Breast epithelium (tissue), 3 donors: ENCODE measurements around the gene RPL35A.

Experiments
- POLR2A ChIP-seq: fragments of 450-650 bp; IDR thresholded peaks from one replicate; pipeline ENCODE4 v1.6.1; 2016; ENCODE audit warnings: antibody characterized with exemption, mild to moderate bottlenecking, moderate library complexity
- POLR2AphosphoS5 ChIP-seq, 3 donors: sonication (generic); formaldehyde crosslinking; IDR thresholded peaks; one replicate each; pipeline ENCODE4 v1.6.1; 2017; ENCODE audit warnings: antibody characterized with exemption in 3 of 3
- TF ChIP-seq, protein P1 (sequence below), 3 donors: fragments of 450-650 bp; IDR thresholded peaks; one replicate each; pipeline ENCODE4 v1.5.1; 2016 to 2017; ENCODE audit warnings: antibody characterized with exemption in 3 of 3, mild to moderate bottlenecking in 3 of 3, moderate library complexity in 3 of 3

DNA sequence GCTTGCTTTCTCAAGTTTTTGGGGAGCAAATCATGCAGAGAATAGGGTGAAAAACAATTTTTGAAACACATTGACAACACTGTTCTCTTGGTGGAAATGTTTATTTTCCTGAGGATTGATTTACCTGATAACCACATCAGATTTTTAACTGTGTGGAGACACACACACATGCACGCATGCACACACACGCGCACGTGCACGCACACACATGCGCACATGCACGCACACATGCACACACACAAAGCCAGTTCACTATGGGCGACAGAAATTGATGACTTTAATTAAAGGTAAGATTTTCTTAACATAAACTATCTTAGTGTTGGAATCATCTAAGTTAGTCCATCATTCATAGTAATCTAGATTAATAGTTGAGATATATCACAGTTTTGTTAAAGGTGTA lies 25.3 kb downstream of the RPL35A start:
- TF ChIP-seq POLR2AphosphoS5 (IDR thresholded peaks at IDR 0.05) (no peak), POLR2A (no peak)
- TF ChIP-seq, protein P1, sequence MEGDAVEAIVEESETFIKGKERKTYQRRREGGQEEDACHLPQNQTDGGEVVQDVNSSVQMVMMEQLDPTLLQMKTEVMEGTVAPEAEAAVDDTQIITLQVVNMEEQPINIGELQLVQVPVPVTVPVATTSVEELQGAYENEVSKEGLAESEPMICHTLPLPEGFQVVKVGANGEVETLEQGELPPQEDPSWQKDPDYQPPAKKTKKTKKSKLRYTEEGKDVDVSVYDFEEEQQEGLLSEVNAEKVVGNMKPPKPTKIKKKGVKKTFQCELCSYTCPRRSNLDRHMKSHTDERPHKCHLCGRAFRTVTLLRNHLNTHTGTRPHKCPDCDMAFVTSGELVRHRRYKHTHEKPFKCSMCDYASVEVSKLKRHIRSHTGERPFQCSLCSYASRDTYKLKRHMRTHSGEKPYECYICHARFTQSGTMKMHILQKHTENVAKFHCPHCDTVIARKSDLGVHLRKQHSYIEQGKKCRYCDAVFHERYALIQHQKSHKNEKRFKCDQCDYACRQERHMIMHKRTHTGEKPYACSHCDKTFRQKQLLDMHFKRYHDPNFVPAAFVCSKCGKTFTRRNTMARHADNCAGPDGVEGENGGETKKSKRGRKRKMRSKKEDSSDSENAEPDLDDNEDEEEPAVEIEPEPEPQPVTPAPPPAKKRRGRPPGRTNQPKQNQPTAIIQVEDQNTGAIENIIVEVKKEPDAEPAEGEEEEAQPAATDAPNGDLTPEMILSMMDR (IDR thresholded peaks at IDR 0.05): no peak
